ENCODE data around the gene FHL3. TPM values are rescaled to one million over a fixed set of nuclear protein-coding genes. Genes with fewer than 3 reads are reported as not detected.

The FHL3 gene
- total RNA-seq, 2 donors from 2014 or later = 7.3 to 7.8 TPM

- no peaks in the 10 kb centered on the region for H3K9me3 ChIP-seq
- WGBS, 2 donors = 2 to 7% methylated on average over 4 of the region's 4 CpGs
- DNase-seq = no peak
- H3K27me3 ChIP-seq = no peaks in the 10 kb centered on the region
- intact Hi-C loops (cut with DNase I) = no loop called here
- TF ChIP-seq, protein P1, sequence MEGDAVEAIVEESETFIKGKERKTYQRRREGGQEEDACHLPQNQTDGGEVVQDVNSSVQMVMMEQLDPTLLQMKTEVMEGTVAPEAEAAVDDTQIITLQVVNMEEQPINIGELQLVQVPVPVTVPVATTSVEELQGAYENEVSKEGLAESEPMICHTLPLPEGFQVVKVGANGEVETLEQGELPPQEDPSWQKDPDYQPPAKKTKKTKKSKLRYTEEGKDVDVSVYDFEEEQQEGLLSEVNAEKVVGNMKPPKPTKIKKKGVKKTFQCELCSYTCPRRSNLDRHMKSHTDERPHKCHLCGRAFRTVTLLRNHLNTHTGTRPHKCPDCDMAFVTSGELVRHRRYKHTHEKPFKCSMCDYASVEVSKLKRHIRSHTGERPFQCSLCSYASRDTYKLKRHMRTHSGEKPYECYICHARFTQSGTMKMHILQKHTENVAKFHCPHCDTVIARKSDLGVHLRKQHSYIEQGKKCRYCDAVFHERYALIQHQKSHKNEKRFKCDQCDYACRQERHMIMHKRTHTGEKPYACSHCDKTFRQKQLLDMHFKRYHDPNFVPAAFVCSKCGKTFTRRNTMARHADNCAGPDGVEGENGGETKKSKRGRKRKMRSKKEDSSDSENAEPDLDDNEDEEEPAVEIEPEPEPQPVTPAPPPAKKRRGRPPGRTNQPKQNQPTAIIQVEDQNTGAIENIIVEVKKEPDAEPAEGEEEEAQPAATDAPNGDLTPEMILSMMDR (IDR thresholded peaks at IDR 0.05) = no peak
- TF ChIP-seq POLR2A (IDR thresholded peaks at IDR 0.05) = no peak
- peaks cover 29% of the 10 kb centered on the region for H3K4me1 ChIP-seq
- no peak for ATAC-seq
- H3K36me3 ChIP-seq (replicated peaks in 1 of 2; ENCODE audit: insufficient read depth in 1 of 2, low read depth in 2 of 2) = peaks cover 0 to 3% of the 10 kb centered on the region in 2 donors
- peak overlapping the region; percentile 79 to 88 (median 84) for H3K27ac ChIP-seq
- H3K4me3 ChIP-seq = peak overlapping the region; percentile 33 to 78
Observed at GRCh38 chr1:38013227-38013622, 7.9 kb upstream of the FHL3 start.

- no peaks in the 10 kb centered on the region for H3K9me3 ChIP-seq
- DNase-seq (peak; percentile 95 to 99 (median 96)), ATAC-seq (peak; percentile 99)
- no peaks in the 10 kb centered on the region for H3K27me3 ChIP-seq
- peak in 2 of 3 donors; percentile 83 to 85 for TF ChIP-seq POLR2A (IDR thresholded peaks at IDR 0.05)
- TF ChIP-seq, protein P1 (IDR thresholded peaks at IDR 0.05) = no peak
- peaks cover 29% of the 10 kb centered on the region for H3K4me1 ChIP-seq
- H3K4me3 ChIP-seq = peak within 1 kb of the TSS; percentile 33 to 78
- WGBS, 2 donors = 0 to 1% methylated on average over 31 to 49 of the region's 49 CpGs
- intact Hi-C loops (cut with DNase I) = no loop called here
- H3K27ac ChIP-seq = peak within 1 kb of the TSS; percentile 79 to 88 (median 84)
- peaks cover 0 to 2% of the 10 kb centered on the region in 2 donors for H3K36me3 ChIP-seq (replicated peaks in 1 of 2; ENCODE audit: insufficient read depth in 1 of 2, low read depth in 2 of 2)
Observed at GRCh38 chr1:38012363-38013226, 7.3 kb upstream of the FHL3 start, which contains the start of gene UTP11. TSS of gene UTP11 (plus strand) at chr1:38012734. CDS start at chr1:38012803, 69 bp downstream.

GRCh38 chr1:38009841-38010180, 4.5 kb upstream of the FHL3 start:
- ATAC-seq = no peak
- intact Hi-C loops (cut with DNase I) = no loop called here

GRCh38 chr1:38009088-38009840, 4.0 kb upstream of the FHL3 start:
- intact Hi-C loops (cut with DNase I) = no loop called here
- WGBS, 2 donors = 69 to 74% methylated on average over 8 of the region's 8 CpGs
- H3K4me3 ChIP-seq = no peak overlapping the region
- no peaks in the 10 kb centered on the region for H3K9me3 ChIP-seq
- DNase-seq (no peak), ATAC-seq (no peak)
- TF ChIP-seq, protein P1 (IDR thresholded peaks at IDR 0.05) = no peak
- TF ChIP-seq POLR2A (IDR thresholded peaks at IDR 0.05) = no peak
- no peaks in the 10 kb centered on the region for H3K27me3 ChIP-seq
- no peaks in the 10 kb centered on the region for H3K36me3 ChIP-seq (replicated peaks in 1 of 2; ENCODE audit: insufficient read depth in 1 of 2, low read depth in 2 of 2)
- H3K4me1 ChIP-seq = peaks cover 26% of the 10 kb centered on the region
- no peak overlapping the region for H3K27ac ChIP-seq

More at GRCh38 chr1:38009841-38010180, 4.5 kb upstream of the FHL3 start:
- no peak overlapping the region for H3K27ac ChIP-seq
- no peak for DNase-seq
- no peak overlapping the region for H3K4me3 ChIP-seq
- WGBS, 2 donors = 69 to 82% methylated on average over 5 to 6 of the region's 6 CpGs
- no peaks in the 10 kb centered on the region for H3K36me3 ChIP-seq (replicated peaks in 1 of 2; ENCODE audit: insufficient read depth in 1 of 2, low read depth in 2 of 2)
- TF ChIP-seq POLR2A (IDR thresholded peaks at IDR 0.05) = no peak
- TF ChIP-seq, protein P1 (IDR thresholded peaks at IDR 0.05) = no peak
- peaks cover 25% of the 10 kb centered on the region for H3K4me1 ChIP-seq
- H3K27me3 ChIP-seq = no peaks in the 10 kb centered on the region
- no peaks in the 10 kb centered on the region for H3K9me3 ChIP-seq

Measured in body of pancreas (tissue), 4 donors.